Epithelial cell of proximal tubule (primary cell): ENCODE results near the gene LHX6. TPM values are rescaled to one million over a fixed set of nuclear protein-coding genes. Genes with fewer than 3 reads are reported as not detected.

Experiments
- DNase-seq: peaks from one replicate; pipeline ENCODE4 v3.0.0-alpha.2; 2011; ENCODE audit warnings: low read depth
- H3K4me3 ChIP-seq: 2 replicates; pipeline ENCODE4 v1.5.1; 2011; ENCODE audit warnings: low read depth, mild to moderate bottlenecking, low read length
- CTCF ChIP-seq: conservative IDR thresholded peaks from 2 replicates; pipeline ENCODE4 v1.5.1; 2012; ENCODE audit warnings: low read depth, mild to moderate bottlenecking, low read length
- total RNA-seq: library from RNA; depleted of rRNA; stranded (reverse); fragments of >200 nt; gene quantifications from 2 replicates; pipeline ENCODE4 v1.2.3, GENCODE V29; 2015

LHX6 gene
- total RNA-seq, 1 donor from 2014 or later = 0.06 TPM

GRCh38 chr9:122201641-122202040, 27.1 kb downstream of the LHX6 start:
- H3K4me3 ChIP-seq = no peak overlapping the region
- no peak for TF ChIP-seq CTCF
- DNase-seq = no peak

- no peak overlapping the region for H3K4me3 ChIP-seq
- no peak for DNase-seq
- no peak for TF ChIP-seq CTCF
These were observed 27.7 kb downstream of the LHX6 start for GRCh38 chr9:122200960-122201595.

GRCh38 chr9:122197882-122198281, 30.9 kb downstream of the LHX6 start:
- TF ChIP-seq CTCF = no peak
- no peak for DNase-seq
- no peak overlapping the region for H3K4me3 ChIP-seq

- TF ChIP-seq CTCF = no peak
- H3K4me3 ChIP-seq = no peak overlapping the region
- DNase-seq = no peak
These were observed 31.3 kb downstream of the LHX6 start for GRCh38 chr9:122197426-122197825.

- DNase-seq = no peak
- no peak overlapping the region for H3K4me3 ChIP-seq
- no peak for TF ChIP-seq CTCF
These were observed 32.9 kb downstream of the LHX6 start for GRCh38 chr9:122195875-122196274.

- no peak for TF ChIP-seq CTCF
- no peak for DNase-seq
- H3K4me3 ChIP-seq = no peak overlapping the region
These were observed 35.1 kb downstream of the LHX6 start for GRCh38 chr9:122193651-122194050.

GRCh38 chr9:122192914-122193525, 35.7 kb downstream of the LHX6 start:
- TF ChIP-seq CTCF = no peak
- no peak for DNase-seq
- no peak overlapping the region for H3K4me3 ChIP-seq
